AG04450 (cell line): ENCODE results near the gene ACTMAP. TPM values are rescaled to one million over a fixed set of nuclear protein-coding genes. Genes with fewer than 3 reads are reported as not detected.

ENCODE experiments used
- CTCF ChIA-PET: fragments of 300-600, 350-600 bp; formaldehyde crosslinking; extraction: SDS; loops from one replicate; lab custom pipeline; 2022; ENCODE audit warnings: antibody characterized with exemption, inconsistent platforms; lab: Charles Lee
- POLR2A ChIA-PET: fragments of 350-600 bp; formaldehyde crosslinking; extraction: SDS; loops from one replicate; lab custom pipeline; 2021; ENCODE audit warnings: antibody characterized with exemption, inconsistent platforms; lab: Yijun Ruan, JAX
- DNase-seq: peaks from one replicate; pipeline ENCODE4 v3.0.0-alpha.2; 2011; ENCODE audit warnings: low read depth, low spot score
- H3K27ac ChIP-seq: one replicate; pipeline ENCODE4 v1.5.1; 2012; ENCODE audit warnings: low read depth, low read length, control low read depth
- H3K27me3 ChIP-seq: one replicate; pipeline ENCODE4 v1.6.0; 2012; ENCODE audit warnings: low read length; ENCODE audit not compliant: control insufficient read depth, insufficient read depth
- H3K4me3 ChIP-seq: 2 replicates; pipeline ENCODE4 v1.5.1; 2011; ENCODE audit warnings: mild to moderate bottlenecking, low read depth, low read length, control low read depth
- H3K9me3 ChIP-seq: 2 replicates; pipeline ENCODE4 v1.5.1; 2012; ENCODE audit warnings: low read length; ENCODE audit not compliant: control insufficient read depth, insufficient read depth
- CTCF ChIP-seq: IDR thresholded peaks from 2 replicates; pipeline ENCODE4 v1.5.1; 2011; ENCODE audit warnings: low read depth, low read length, control low read depth, inconsistent platforms
- polyA plus RNA-seq: library from polyadenylated mRNA; depleted of rRNA; stranded (reverse); fragments of >200 nt; gene quantifications from 2 replicates; pipeline ENCODE4 v1.2.3, GENCODE V29; 2011

ACTMAP gene
- polyA plus RNA-seq, 1 experiment: 2.9 TPM

GRCh38 chr19:40763963-40764362 lies 13.7 kb upstream of the ACTMAP start:
- no peak for DNase-seq
- CTCF ChIA-PET: interaction anchor here (0.6 kb wide), 1 partner anchor 545 kb away, joined by 3 read pairs; no protein-coding TSS in a partner anchor

DNA sequence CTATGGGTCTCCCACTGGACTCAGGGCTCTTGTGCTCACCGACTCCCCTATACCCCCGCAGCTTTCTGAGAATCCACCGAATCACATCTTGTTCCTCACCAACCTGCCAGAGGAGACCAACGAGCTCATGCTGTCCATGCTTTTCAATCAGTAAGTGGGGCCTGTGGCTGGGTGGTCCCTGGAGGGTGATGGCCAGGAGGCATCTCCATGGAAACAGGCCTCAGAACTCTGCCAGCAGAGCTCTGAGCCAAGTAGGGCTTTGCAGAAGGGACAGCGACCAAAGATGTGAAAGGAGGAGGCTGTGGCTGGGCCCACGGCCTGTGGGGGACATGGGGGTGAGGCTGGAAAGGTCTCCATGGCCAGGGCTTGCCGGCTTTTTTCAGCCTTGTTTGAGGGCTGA lies 13.2 kb upstream of the ACTMAP start:
- no peak for TF ChIP-seq CTCF
- CTCF ChIA-PET: interaction anchor here (0.6 kb wide), 1 partner anchor 545 kb away, joined by 3 read pairs; no protein-coding TSS in a partner anchor
- POLR2A ChIA-PET: no interaction called here
- DNase-seq: no peak
- Histone ChIP-seq H3K27me3 (no peaks in the 10 kb centered on the region), H3K27ac (no peak overlapping the region), H3K9me3 (no peaks in the 10 kb centered on the region; the same call in 1 of the 2 replicates), H3K4me3 (no peak overlapping the region)

More at GRCh38 chr19:40763963-40764362, 13.7 kb upstream of the ACTMAP start:
- TF ChIP-seq CTCF: no peak
- POLR2A ChIA-PET: no interaction called here
- H3K9me3 ChIP-seq: no peaks in the 10 kb centered on the region; the same call in 1 of the 2 replicates
- no peak overlapping the region for H3K4me3 ChIP-seq
- H3K27me3 ChIP-seq: no peaks in the 10 kb centered on the region
- no peak overlapping the region for H3K27ac ChIP-seq

- no peak overlapping the region for H3K4me3 ChIP-seq
- no peak for DNase-seq
- H3K9me3 ChIP-seq: no peaks in the 10 kb centered on the region; the same call in 1 of the 2 replicates
- ChIA-PET CTCF (no interaction called here), POLR2A (no interaction called here)
- no peaks in the 10 kb centered on the region for H3K27me3 ChIP-seq
- TF ChIP-seq CTCF: no peak
- no peak overlapping the region for H3K27ac ChIP-seq
These were observed 12.6 kb upstream of the ACTMAP start for GRCh38 chr19:40762754-40763470.

DNA sequence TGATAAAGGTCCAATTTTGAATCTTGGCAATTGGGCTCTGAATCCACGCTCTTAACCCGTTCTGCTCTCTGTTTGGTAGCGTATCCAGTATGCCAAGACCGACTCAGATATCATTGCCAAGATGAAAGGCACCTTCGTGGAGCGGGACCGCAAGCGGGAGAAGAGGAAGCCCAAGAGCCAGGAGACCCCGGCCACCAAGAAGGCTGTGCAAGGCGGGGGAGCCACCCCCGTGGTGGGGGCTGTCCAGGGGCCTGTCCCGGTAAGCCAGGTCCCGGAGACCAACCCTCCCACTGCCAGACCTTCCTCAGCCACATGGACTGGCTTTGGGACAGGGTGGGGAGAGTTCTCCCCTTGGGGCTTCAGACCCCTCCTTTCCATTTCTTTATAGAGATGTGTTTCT lies 9.1 kb upstream of the ACTMAP start:
- no peak for DNase-seq
- no peak overlapping the region for H3K27ac ChIP-seq
- CTCF ChIA-PET: no interaction called here
- POLR2A ChIA-PET: no interaction called here
- no peaks in the 10 kb centered on the region; the same call in 1 of the 2 replicates for H3K9me3 ChIP-seq
- H3K4me3 ChIP-seq: no peak overlapping the region
- H3K27me3 ChIP-seq: no peaks in the 10 kb centered on the region
- no peak for TF ChIP-seq CTCF

DNA sequence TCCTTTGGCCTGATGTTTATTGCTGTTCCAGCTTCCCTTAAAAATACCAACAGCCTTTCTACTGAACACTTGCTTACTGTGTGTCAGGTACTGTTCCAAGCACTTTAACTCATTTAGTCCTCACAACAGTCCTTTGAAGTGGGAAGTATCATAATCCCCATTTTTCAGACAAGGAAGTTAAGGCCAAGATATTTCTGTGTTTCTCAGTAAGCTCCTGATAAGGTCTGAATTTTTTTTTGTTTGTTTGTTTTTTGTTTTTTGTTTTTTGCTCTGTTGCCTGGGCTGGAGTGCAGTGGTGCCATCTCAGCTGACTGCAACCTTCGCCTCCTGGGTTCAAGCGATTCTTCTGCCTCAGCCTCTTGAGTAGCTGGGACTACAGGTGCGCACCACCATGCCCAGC lies 8.2 kb upstream of the ACTMAP start:
- TF ChIP-seq CTCF: no peak
- CTCF ChIA-PET: no interaction called here
- Histone ChIP-seq H3K4me3 (no peak overlapping the region), H3K27me3 (no peaks in the 10 kb centered on the region), H3K9me3 (no peaks in the 10 kb centered on the region; the same call in 1 of the 2 replicates), H3K27ac (no peak overlapping the region)
- POLR2A ChIA-PET: no interaction called here
- DNase-seq: no peak
